Anterior cingulate cortex (tissue), 58 donors: ENCODE results near the gene MBOAT7.

Source experiments
- DNase-seq, 58 donors: peaks; one replicate each; lab custom pipeline; 2025; lab: John Stamatoyannopoulos, UW

The MBOAT7 gene

GRCh38 chr19:54127688-54128440 lies 61.5 kb downstream of the MBOAT7 start:
- DNase-seq, result no peak

- no peak for DNase-seq
Observed at GRCh38 chr19:54125713-54126112, 63.7 kb downstream of the MBOAT7 start.

- DNase-seq, result no peak
Observed at GRCh38 chr19:54124393-54124792, 65.0 kb downstream of the MBOAT7 start.

- no peak for DNase-seq
Observed at GRCh38 chr19:54123682-54124081, 65.7 kb downstream of the MBOAT7 start.
